ENCODE measurements around the gene USHBP1. TPM values are rescaled to one million over a fixed set of nuclear protein-coding genes. Genes with fewer than 3 reads are reported as not detected.

USHBP1 gene, protein sequence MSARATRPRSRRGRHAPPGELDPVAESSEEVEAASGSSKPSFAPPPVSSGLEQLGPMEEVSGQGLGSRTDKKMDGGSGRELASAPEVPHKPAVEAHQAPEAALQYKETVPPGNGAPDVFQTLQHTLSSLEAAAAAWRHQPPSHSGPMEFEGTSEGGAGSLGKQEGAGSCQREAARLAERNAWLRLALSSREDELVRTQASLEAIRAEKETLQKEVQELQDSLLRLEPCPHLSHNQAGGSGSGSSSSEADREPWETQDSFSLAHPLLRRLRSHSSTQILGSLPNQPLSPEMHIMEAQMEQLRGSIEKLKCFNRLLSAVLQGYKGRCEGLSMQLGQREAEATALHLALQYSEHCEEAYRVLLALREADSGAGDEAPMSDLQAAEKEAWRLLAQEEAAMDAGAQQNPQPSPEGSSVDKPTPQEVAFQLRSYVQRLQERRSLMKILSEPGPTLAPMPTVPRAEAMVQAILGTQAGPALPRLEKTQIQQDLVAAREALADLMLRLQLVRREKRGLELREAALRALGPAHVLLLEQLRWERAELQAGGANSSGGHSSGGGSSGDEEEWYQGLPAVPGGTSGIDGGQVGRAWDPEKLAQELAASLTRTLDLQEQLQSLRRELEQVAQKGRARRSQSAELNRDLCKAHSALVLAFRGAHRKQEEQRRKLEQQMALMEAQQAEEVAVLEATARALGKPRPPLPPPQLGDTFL
- total RNA-seq (2014; rRNA removed; shearing (Covaris generic)) = not detected in 2 replicates

DNA sequence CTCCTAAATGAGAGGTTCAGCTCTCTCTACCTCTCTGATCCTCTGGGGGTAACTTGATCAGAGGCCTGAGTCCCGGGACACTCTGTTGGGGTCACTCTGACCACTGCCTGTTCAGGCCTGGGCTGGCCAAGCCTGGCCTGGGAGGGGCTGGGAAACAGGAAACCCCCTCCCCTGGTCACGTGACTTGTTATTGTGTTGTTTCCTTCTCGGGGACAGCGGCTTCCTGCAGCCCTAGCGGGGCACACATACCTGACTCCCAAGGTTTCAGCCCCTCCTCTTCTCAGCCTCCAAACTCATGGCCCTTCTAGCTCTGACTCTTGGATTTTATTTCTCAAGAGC, at the start of gene USHBP1:
USHBP1 (minus strand) TSS at position 105 of the 339 bp plus-strand sequence. CDS start 446 bp downstream, outside the sequence.
- DNase-seq (ENCODE audit: low read depth) = no peak

DNA sequence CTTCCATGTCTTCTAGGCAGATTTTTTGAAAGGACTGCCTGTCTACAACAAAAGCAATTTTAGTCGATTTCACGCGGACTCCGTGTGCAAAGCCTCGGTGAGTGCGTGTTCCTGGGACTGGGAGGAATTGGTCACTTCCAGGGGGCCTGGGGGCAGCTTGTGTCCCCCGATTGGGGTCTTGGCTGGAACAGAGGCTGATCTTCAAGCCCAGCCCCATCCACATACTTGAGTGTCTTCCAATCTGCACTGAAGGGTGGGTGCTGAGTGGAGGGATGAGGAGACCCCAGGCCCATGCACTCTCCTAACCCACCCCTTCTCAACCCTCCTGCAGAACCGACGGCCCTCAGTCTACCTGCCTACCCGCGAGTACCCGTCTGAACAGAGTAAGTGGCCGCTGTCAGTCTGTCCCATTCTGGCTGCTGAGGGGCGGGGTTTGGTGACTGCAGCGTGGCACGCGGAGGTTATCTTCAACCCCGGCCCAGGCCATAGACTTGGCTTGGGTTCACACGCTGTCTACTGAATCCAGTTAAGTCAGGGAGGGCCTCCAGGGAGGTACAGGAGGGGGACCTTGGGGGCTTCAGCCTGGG, 49.6 kb upstream of the USHBP1 start:
- DNase-seq (ENCODE audit: low read depth) = no peak

DNA sequence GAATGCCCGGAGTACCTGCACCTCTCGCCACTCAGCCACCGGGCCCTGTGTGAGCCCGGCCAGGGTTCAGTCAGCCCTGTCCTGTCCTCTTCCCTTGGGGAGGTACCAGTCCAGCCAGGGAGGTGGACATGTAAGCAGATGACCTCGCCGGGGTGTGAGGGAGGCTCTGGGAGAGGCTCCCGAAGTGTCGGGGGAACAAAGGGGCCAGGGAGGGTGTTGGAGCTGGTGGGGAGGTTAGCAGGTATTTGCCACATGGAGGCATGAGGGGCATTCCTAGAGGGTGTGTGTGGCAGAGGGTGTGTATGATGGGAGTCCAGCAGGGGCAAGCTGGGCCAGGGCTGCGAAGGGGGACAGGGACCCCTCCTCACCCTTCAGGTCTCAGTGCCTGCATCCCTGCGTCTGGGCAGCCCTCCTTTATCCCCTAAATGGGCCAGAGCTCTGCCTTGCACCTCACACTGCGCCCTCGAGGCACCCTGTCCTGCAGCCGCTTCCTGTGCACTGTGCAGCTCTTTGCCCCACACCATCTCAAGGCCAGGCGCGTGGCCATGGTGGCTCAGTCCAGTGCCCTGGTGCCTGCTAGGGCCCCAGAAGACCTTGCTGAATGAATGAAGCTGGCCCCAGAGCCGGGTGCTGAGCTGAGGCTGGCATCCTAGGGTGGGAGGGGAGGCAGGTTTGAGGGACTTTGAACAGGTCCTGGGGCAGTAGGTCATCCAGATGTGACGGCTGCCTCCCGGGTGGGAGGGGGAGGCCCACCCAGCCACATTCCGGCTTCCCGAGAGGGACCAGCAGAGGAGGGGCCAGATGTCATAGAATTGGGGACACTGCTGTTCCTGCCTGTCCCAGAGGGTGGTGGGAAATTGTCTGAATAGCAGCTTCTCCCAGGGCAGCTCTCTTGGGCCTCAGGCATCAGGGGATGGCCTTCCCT, 47.9 kb upstream of the USHBP1 start:
- no peak for DNase-seq (ENCODE audit: low read depth)

DNA sequence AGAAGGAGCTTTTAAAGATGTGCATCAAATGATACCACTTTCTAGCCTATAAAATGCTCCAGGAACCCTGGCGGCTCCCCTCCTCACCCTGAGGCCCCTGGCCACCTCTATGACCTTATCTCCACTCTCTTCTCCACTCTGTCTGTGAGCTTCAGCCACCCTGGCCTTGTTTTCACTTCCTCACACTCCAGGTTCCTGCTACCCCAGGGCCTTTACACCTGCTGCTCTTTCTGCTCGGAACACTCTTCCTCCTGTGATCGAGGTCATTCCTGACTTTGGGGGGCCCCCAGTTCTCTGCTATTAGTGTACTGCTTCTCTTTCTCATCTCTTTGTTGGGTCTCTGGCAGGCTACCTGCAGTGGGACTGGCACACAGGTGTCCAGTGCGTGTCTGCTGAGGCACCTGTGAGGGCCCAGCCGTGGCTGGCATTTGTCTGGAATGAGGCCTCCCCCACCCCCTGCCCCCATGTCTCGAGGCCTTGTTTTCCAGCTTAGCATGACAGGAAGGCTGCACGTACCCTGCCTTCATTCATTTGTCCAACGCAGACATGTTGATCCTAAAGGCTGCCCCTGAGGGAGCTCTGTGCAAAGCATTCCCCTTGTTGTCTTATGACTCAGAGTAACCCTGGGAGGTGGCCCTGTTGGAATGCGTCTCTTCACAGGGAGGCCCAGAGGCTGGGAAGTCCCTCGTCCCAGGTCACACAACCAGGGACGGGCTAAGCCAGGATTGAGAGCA, 47.1 kb upstream of the USHBP1 start:
- peak; percentile 84 for DNase-seq (ENCODE audit: low read depth)

DNA sequence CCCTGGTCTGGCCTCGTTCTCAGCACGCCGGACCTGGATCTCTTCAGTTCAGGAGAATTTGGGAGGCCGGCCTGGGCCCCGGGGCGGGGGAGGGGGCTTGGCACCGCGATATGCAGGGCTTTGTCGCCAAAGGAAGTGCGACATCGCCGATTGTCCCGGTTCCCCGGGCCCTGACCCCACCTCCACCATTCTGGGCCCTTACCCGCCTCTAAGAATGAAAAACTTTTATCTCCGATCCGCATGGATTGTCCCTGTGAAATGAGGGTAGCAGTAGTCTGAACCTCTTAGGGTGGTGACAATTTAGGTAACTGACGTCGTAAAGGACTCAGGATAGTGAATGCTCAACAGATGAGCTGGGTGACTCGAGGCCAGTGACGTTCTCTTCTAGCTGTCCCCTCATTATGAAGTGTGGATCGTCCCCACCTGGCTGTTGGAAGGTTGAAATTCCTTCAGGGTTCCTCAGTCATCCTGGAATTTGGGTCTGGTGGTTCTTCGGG, 45.5 kb upstream of the USHBP1 start:
- DNase-seq (ENCODE audit: low read depth) = no peak

DNA sequence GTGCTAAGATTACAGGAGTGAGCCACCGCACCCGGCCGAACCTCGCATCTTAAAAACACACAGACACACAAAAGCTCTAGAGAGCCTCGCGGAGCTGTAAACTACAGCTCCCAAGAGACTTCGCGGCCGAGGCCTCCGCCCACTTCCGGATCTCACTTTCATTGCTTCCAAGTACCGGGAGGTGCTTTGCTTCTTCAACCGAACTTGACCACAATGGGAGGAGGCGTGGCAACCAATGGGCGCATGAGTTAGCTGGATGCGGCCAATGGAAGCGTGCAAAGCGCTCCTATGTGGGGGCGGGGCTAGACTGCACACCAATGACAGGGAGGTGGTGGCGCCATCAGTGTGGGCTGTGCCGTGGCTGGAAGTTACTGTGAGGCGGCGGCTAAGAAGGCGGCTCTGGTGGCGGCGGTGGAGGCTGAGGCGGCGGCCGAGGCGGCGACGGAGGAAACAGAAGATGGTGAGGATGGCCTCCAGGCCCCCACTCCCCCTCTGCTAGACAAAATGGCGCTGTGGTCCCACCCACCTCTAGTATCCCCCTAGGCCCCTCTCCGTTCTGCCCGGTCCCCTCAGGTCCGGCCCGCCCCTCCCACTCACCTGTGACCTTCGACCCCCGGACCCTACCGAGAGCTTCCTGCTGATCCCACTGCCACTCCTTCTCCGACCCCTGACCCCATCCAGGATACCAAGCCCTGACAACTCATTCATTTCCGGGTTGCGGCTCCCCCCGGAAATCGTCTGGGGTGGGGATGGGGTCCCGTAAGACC, 44.8 kb upstream of the USHBP1 start, which contains the start of gene DDA1:
DDA1 (plus strand) TSS at position 366 of the 767 bp plus-strand sequence; CDS start at position 458, 92 bp downstream.
- DNase-seq (ENCODE audit: low read depth) = peak; percentile 100

DNA sequence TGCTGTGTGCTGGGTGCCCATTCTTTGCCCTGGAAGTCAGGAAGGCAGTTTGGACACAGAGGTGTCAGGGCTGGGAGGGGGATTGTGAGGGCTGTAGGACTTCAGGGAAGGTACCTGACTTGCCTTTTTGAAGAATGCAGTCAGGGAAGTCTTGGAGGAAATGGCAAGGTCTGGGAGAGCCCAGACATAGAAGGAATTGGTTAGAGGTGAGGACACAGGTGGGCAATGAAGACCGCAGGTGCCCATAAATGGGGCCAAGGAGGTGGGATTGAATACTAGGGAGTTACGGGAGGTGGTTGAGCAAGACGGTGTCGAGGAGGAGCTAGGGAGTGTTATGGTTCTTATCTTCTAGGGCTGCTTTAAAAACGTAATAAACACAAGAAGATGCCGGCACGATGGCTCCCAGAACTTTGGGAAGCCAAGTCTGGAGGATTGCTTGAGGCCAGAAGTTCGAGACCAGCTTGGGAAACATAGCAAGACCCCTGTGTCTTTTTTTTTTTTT, 43.4 kb upstream of the USHBP1 start:
- no peak for DNase-seq (ENCODE audit: low read depth)

DNA sequence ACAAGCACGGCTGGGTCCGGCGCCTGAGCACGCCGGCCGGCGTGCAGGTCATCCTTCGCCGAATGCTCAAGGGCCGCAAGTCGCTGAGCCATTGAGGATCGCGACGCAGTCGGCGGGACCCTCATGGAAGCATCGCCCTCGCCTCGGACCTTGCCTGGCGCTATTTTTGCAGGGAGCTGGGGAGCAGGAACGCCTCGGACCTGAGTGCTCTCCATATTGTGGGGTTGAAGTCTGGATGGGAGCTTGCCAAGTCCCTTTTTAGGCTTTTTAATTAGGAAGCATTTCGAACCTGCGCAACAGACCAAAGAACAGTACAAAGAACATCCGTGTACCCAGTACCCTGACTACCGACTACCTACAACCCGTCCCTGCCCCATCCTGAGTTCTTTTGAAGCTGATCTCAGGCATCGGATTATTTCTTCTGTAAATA, 41.8 kb upstream of the USHBP1 start:
- DNase-seq (ENCODE audit: low read depth) = no peak

DNA sequence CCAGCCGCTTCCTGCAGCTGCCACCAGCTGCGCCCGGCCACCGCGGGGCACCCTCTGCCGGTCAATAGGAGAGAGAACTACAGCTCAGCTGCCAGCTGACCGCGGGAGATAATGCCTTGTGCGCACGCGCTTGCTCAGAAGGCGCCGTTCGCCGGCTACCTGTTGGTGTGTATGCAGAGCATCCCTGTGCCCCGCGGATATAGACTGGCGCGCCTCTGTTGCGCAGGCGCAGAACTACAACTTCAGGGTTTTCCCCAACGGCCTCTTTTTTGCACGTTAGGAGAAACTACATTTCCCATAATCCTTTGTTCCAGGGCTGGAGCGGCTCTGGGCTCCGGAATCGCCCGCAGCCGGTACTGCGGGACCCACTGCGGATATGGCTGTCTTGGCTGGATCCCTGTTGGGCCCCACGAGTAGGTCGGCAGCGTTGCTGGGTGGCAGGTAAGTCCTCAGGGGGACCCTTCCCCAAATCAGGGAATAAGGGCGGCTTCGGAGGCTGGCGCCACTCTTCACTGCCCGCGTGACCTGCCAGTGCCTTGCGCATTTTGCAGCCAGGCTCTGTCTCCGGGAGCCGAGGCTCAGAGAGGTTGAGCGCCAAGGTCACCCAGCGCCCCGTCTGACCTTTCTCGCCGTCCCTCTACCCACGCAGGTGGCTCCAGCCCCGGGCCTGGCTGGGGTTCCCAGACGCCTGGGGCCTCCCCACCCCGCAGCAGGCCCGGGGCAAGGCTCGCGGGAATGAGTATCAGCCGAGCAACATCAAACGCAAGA, 41.2 kb upstream of the USHBP1 start, which contains the start of gene MRPL34:
MRPL34 (plus strand) TSS at position 356 of the 768 bp plus-strand sequence; CDS start at position 377, 21 bp downstream.
- peak; percentile 99 for DNase-seq (ENCODE audit: low read depth)

DNA sequence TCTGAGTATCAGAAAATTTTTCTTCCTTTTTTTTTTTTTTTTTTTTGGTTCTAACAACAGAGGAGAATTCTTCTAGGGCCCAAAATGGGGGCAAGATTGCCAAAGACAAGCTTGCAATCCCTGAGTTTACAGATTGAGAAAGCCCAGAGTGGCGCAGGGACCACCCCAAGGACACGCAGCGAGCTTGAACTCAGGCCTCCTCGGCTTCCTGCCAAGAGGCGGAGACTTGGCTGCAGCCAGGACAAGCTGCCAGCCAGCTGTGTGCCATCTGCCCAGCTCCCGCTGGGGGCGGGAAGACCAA, 40.6 kb upstream of the USHBP1 start:
- DNase-seq (ENCODE audit: low read depth) = no peak

DNA sequence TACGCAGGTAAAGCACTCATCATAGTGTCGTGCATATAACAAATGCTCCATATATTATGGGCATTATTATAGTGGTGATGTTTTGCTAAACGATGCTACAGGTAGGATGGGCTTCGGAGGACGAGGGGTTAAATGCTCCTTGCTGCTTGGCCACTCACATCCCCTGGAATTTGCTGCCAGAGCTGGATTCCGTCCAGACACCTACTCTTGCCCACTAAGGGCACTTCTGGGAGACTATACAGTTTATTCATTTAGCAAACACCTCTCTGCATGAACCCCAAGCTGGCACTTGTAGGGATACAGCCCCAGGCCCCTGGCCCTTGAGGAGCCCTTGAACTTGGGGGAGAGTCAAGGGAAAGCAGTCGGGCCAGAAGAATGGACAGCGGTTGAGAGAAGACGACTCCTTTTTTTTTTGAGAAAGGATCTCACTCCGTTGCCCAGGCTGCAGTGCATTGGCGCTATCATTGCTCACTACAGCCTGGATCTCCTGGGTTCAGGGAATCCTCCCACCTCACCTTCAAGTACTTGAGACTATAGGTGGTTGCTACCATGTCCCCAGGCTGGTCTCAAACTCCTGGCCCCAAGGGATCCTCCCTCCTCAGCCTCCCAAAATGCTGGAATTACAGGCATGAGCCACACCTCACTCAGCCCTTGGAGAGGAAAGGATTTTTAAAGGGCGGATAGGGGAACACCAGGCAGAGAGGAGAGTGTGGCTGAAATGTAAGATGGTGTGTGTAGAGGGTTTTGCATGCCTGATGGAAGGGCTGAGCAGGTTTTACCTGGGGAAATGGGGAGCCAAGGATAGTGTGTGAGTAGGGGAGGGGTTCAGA, 40.1 kb upstream of the USHBP1 start:
- no peak for DNase-seq (ENCODE audit: low read depth)

DNA sequence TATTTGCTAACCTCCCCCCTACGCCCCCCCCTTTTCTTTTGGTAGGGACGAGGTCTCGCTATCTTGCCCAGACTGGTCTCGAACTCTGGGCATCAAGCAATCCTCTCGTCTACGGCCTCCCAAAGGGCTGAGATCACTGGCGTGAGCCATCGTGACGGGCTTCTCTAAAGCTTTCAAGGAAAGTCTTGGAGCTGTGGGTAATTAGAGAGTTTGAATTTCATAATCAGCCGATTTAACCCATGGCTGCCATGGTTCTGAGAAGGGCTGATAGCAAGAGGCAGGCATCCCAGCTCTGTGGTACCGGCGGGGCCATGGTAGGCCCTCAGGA, 39.4 kb upstream of the USHBP1 start:
- DNase-seq (ENCODE audit: low read depth) = no peak

DNA sequence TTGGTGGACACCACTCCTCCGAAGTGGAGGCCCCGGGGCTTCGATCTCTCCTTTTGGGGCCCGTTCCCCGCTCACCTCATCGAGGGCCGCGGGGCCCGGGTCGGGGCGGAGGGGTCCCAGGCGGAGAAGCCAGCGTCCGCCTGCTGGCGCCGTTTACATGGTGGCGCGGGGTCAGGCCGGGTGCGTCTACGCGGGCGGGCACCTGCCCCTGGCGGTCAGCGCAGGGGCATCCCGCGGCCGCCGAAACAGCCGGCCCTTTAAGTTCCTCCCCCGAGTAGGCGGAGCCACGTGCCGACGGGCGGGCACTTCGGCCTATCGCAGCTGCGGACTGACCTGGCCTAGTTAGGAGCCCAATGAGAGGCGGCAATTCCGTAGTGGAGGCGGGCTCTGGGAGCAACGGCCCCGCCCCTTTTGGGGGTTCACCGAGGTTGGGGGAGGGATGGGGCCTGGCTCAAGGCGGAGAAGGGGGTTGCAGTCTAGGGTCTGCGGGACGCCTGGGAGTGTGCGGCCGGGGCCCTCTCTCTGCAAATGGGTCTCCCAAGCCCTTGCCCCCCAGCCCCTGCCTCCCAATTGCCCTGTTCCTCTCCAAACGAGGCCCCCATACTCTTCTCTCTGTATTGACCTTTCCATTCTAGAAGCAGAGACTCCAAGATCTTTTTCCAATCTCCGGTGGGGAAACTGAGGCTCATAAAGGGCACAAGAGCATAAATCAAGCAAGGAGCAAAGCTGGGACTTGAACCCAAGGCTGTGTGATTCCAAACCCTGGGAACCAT, 38.8 kb upstream of the USHBP1 start, which contains the start of gene ABHD8:
ABHD8 (minus strand) TSS at position 259 of the 773 bp plus-strand sequence. CDS start 1,809 bp downstream, outside the sequence.
- DNase-seq (ENCODE audit: low read depth) = peak; percentile 91

DNA sequence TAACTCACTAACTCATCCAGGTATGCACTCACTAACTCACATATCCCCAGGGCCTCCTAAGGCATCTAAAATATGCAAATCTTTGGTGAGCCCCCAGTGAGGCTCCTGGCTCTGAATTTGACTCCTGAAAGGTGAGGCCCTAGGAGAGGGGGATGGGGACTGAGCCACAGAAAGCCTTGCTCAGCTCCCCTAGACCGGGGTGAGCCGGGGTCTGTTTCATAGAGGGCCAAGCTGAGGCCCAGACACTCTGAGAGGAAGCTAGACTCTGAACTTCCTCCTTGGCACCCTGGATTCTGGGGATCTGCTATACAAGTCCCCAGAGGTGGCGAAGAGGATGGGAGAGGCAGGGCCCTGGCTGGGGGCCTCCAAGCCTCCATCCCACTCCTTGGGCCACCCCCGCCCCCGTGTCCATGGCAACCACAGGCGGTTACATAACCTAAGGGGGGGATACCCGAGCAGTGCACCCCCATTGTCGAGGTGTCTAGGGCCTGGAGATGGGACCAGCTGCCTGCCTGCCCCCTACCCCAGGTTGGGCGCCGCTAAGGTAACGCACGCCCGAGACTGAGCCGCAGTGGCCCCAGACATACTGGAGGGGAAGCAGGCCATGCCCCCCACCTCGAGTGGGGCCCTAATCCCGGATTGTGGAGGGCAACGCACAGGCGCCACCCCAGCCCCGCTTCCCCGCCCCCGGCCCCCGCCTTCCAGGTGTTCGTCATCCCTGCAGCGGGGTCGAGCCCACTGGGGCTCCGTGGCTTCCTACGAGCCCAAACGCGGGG, 38.0 kb upstream of the USHBP1 start:
- DNase-seq (ENCODE audit: low read depth) = no peak

DNA sequence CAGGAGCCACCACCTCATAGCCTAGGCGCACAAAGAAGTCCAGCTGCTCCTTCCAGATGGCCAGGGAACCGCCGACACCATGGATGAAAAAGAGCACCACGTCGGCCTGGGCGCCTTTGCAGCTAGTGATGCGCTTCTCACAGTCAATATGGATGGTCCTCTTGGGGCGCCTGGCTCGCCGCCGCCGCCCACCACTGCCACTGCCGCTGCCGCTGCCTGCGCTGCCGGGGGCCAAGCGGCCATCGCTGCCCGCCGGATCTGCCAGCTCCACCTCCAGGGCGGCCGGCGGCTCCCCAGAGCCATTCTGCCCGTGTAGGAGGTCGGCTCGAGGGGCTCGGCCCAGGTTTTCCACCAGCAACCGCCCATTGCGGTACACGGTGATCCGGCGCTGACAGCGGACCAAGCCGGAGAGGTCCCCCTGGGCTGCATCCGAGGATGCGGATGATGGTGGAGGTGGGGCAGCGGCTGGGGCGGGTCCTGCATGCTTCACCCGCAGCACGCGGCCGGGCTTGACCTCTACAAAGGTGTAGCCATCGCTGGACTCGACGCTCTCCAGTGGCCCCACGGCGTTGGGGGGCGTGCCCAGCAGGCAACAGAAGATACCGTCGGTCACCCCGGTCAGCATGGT, 36.6 kb upstream of the USHBP1 start:
- no peak for DNase-seq (ENCODE audit: low read depth)

DNA sequence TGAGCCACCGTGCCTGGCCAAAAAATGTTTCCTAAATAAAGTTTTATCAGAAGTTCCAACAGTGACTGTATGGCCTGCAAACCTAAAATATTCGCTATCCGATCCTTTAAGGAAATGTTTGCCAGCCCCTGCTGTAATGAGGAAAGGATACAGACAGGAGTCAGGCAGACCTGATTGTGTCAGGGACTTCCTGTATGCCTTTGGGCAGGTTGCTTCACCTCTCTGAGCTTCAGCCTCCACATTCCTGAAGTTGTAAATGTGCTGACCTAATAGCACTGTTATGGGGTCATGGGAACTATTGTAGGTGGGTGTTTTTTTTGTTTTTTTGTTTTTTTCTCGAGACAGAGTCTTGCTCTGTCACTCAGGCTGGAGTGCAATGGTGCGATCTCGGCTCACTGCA, 32.4 kb upstream of the USHBP1 start:
- no peak for DNase-seq (ENCODE audit: low read depth)

Data from RPMI7951 (cell line).